ENCODE results near the gene L3MBTL4.
"Not testable (repeated sequence)": the region's sequence is repeated elsewhere in the genome, so short reads cannot be mapped to it uniquely, and the experiment has no call there.

Gene L3MBTL4

GRCh38 chr18:6155707-6156106 is 259.0 kb downstream of the L3MBTL4 start:
- no CpG with 5 or more reads among the region's 2 CpGs for WGBS (ENCODE audit: insufficient coverage)
- Histone ChIP-seq H3K36me3 (ENCODE audit: control insufficient read depth in 4 of 4, insufficient read depth in 4 of 4, low read length in 3 of 4) (peaks cover 0 to 12% (median 6%) of the 10 kb centered on the region in 4 experiments), H3K9me3 (ENCODE audit: control extremely low read depth in 1 of 5, control insufficient read depth in 4 of 5, insufficient read depth in 2 of 5, low read depth in 1 of 5, low read length in 4 of 5) (peaks cover 0 to 9% (median 0%) of the 10 kb centered on the region in 5 experiments), H3K27me3 (replicated peaks in 2 of 5; ENCODE audit: control insufficient read depth in 4 of 5, insufficient read depth in 5 of 5, low read length in 4 of 5) (no peaks in the 10 kb centered on the region), H3K4me1 (ENCODE audit: control extremely low read depth in 1 of 4, control insufficient read depth in 4 of 4, insufficient read depth in 4 of 4, low read length in 3 of 4) (no peaks in the 10 kb centered on the region), H3K27ac (ENCODE audit: insufficient read depth in 1 of 2, low read depth in 1 of 2, low read length in 2 of 2, poor library complexity in 1 of 2, severe bottlenecking in 2 of 2) (no peak overlapping the region), H3K4me3 (ENCODE audit: control insufficient read depth in 1 of 7, extremely low read depth in 1 of 7, insufficient read depth in 4 of 7, low read depth in 2 of 7, low read length in 6 of 7) (no peak overlapping the region)
- DNase-seq = no peak
- POLR2A ChIA-PET = interaction anchor here (0.7 kb wide), 1 partner anchor 158 kb away, joined by 3 read pairs; no protein-coding TSS in a partner anchor
- CTCF ChIA-PET = no interaction called here

GRCh38 chr18:6150430-6150829 is 264.3 kb downstream of the L3MBTL4 start:
- H3K27me3 ChIP-seq (replicated peaks in 2 of 5; ENCODE audit: control insufficient read depth in 4 of 5, insufficient read depth in 5 of 5, low read length in 4 of 5) = no peaks in the 10 kb centered on the region
- no peak overlapping the region for H3K4me3 ChIP-seq (ENCODE audit: control insufficient read depth in 1 of 7, extremely low read depth in 1 of 7, insufficient read depth in 4 of 7, low read depth in 2 of 7, low read length in 6 of 7)
- no peak overlapping the region for H3K27ac ChIP-seq (ENCODE audit: insufficient read depth in 1 of 2, low read depth in 1 of 2, low read length in 2 of 2, poor library complexity in 1 of 2, severe bottlenecking in 2 of 2)
- peaks cover 0 to 9% (median 0%) of the 10 kb centered on the region in 5 experiments for H3K9me3 ChIP-seq (ENCODE audit: control extremely low read depth in 1 of 5, control insufficient read depth in 4 of 5, insufficient read depth in 2 of 5, low read depth in 1 of 5, low read length in 4 of 5)
- ChIA-PET CTCF (no interaction called here), POLR2A (no interaction called here)
- 100% methylated on average over 3 of the region's 3 CpGs for WGBS (ENCODE audit: insufficient coverage)
- no peak for DNase-seq
- peaks cover 0 to 7% (median 2%) of the 10 kb centered on the region in 4 experiments for H3K36me3 ChIP-seq (ENCODE audit: control insufficient read depth in 4 of 4, insufficient read depth in 4 of 4, low read length in 3 of 4)
- no peaks in the 10 kb centered on the region for H3K4me1 ChIP-seq (ENCODE audit: control extremely low read depth in 1 of 4, control insufficient read depth in 4 of 4, insufficient read depth in 4 of 4, low read length in 3 of 4)

GRCh38 chr18:6146307-6146661 is 268.4 kb downstream of the L3MBTL4 start:
- Histone ChIP-seq H3K9me3 (ENCODE audit: control extremely low read depth in 1 of 5, control insufficient read depth in 4 of 5, insufficient read depth in 2 of 5, low read depth in 1 of 5, low read length in 4 of 5) (no peaks in the 10 kb centered on the region), H3K36me3 (ENCODE audit: control insufficient read depth in 4 of 4, insufficient read depth in 4 of 4, low read length in 3 of 4) (peaks cover 0 to 7% (median 2%) of the 10 kb centered on the region in 4 experiments), H3K4me3 (ENCODE audit: control insufficient read depth in 1 of 7, extremely low read depth in 1 of 7, insufficient read depth in 4 of 7, low read depth in 2 of 7, low read length in 6 of 7) (no peak overlapping the region), H3K27me3 (replicated peaks in 2 of 5; ENCODE audit: control insufficient read depth in 4 of 5, insufficient read depth in 5 of 5, low read length in 4 of 5) (no peaks in the 10 kb centered on the region), H3K4me1 (ENCODE audit: control extremely low read depth in 1 of 4, control insufficient read depth in 4 of 4, insufficient read depth in 4 of 4, low read length in 3 of 4) (no peaks in the 10 kb centered on the region), H3K27ac (ENCODE audit: insufficient read depth in 1 of 2, low read depth in 1 of 2, low read length in 2 of 2, poor library complexity in 1 of 2, severe bottlenecking in 2 of 2) (no peak overlapping the region)
- ChIA-PET POLR2A (no interaction called here), CTCF (no interaction called here)
- DNase-seq = no peak
- 99% methylated on average over 15 of the region's 16 CpGs for WGBS (ENCODE audit: insufficient coverage)

- DNase-seq = no peak
- H3K27me3 ChIP-seq (replicated peaks in 2 of 5; ENCODE audit: control insufficient read depth in 4 of 5, insufficient read depth in 5 of 5, low read length in 4 of 5) = no peaks in the 10 kb centered on the region
- ChIA-PET CTCF (no interaction called here), POLR2A (no interaction called here)
- no peak overlapping the region for H3K27ac ChIP-seq (ENCODE audit: insufficient read depth in 1 of 2, low read depth in 1 of 2, low read length in 2 of 2, poor library complexity in 1 of 2, severe bottlenecking in 2 of 2)
- no peak overlapping the region for H3K4me3 ChIP-seq (ENCODE audit: control insufficient read depth in 1 of 7, extremely low read depth in 1 of 7, insufficient read depth in 4 of 7, low read depth in 2 of 7, low read length in 6 of 7)
- no peaks in the 10 kb centered on the region for H3K4me1 ChIP-seq (ENCODE audit: control extremely low read depth in 1 of 4, control insufficient read depth in 4 of 4, insufficient read depth in 4 of 4, low read length in 3 of 4)
- WGBS (ENCODE audit: insufficient coverage) = 93% methylated on average over 16 of the region's 18 CpGs
- no peaks in the 10 kb centered on the region for H3K9me3 ChIP-seq (ENCODE audit: control extremely low read depth in 1 of 5, control insufficient read depth in 4 of 5, insufficient read depth in 2 of 5, low read depth in 1 of 5, low read length in 4 of 5)
- peaks cover 0 to 7% (median 2%) of the 10 kb centered on the region in 4 experiments for H3K36me3 ChIP-seq (ENCODE audit: control insufficient read depth in 4 of 4, insufficient read depth in 4 of 4, low read length in 3 of 4)
Measured at GRCh38 chr18:6145645-6146306, 268.9 kb downstream of the L3MBTL4 start.

- POLR2A ChIA-PET = no interaction called here
- WGBS (ENCODE audit: insufficient coverage) = 86% methylated on average over 2 of the region's 3 CpGs
- no peak overlapping the region for H3K4me3 ChIP-seq (ENCODE audit: control insufficient read depth in 1 of 7, extremely low read depth in 1 of 7, insufficient read depth in 4 of 7, low read depth in 2 of 7, low read length in 6 of 7)
- H3K27ac ChIP-seq (ENCODE audit: insufficient read depth in 1 of 2, low read depth in 1 of 2, low read length in 2 of 2, poor library complexity in 1 of 2, severe bottlenecking in 2 of 2) = no peak overlapping the region
- no peak for DNase-seq
- CTCF ChIA-PET = no interaction called here
- no peaks in the 10 kb centered on the region for H3K27me3 ChIP-seq (replicated peaks in 2 of 5; ENCODE audit: control insufficient read depth in 4 of 5, insufficient read depth in 5 of 5, low read length in 4 of 5)
- peaks cover 0 to 26% (median 5%) of the 10 kb centered on the region in 4 experiments for H3K36me3 ChIP-seq (ENCODE audit: control insufficient read depth in 4 of 4, insufficient read depth in 4 of 4, low read length in 3 of 4)
- H3K4me1 ChIP-seq (ENCODE audit: control extremely low read depth in 1 of 4, control insufficient read depth in 4 of 4, insufficient read depth in 4 of 4, low read length in 3 of 4) = no peaks in the 10 kb centered on the region
- H3K9me3 ChIP-seq (ENCODE audit: control extremely low read depth in 1 of 5, control insufficient read depth in 4 of 5, insufficient read depth in 2 of 5, low read depth in 1 of 5, low read length in 4 of 5) = peaks cover 0 to 19% (median 9%) of the 10 kb centered on the region in 5 experiments
Measured at GRCh38 chr18:6139007-6139406, 275.7 kb downstream of the L3MBTL4 start.

- DNase-seq; H3K27me3 ChIP-seq (replicated peaks in 2 of 5; ENCODE audit: control insufficient read depth in 4 of 5, insufficient read depth in 5 of 5, low read length in 4 of 5); H3K27ac ChIP-seq (ENCODE audit: insufficient read depth in 1 of 2, low read depth in 1 of 2, low read length in 2 of 2, poor library complexity in 1 of 2, severe bottlenecking in 2 of 2); POLR2A ChIA-PET; H3K4me1 ChIP-seq (ENCODE audit: control extremely low read depth in 1 of 4, control insufficient read depth in 4 of 4, insufficient read depth in 4 of 4, low read length in 3 of 4); H3K4me3 ChIP-seq (ENCODE audit: control insufficient read depth in 1 of 7, extremely low read depth in 1 of 7, insufficient read depth in 4 of 7, low read depth in 2 of 7, low read length in 6 of 7); CTCF ChIA-PET: not testable (repeated sequence)
- Histone ChIP-seq H3K36me3 (ENCODE audit: control insufficient read depth in 4 of 4, insufficient read depth in 4 of 4, low read length in 3 of 4) (peaks cover 0 to 27% (median 8%) of the 10 kb centered on the region in 4 experiments), H3K9me3 (ENCODE audit: control extremely low read depth in 1 of 5, control insufficient read depth in 4 of 5, insufficient read depth in 2 of 5, low read depth in 1 of 5, low read length in 4 of 5) (peaks cover 0 to 19% (median 9%) of the 10 kb centered on the region in 5 experiments)
- WGBS (ENCODE audit: insufficient coverage) = no CpG with 5 or more reads among the region's 1 CpG
Measured at GRCh38 chr18:6135901-6136300, 278.8 kb downstream of the L3MBTL4 start.

- CTCF ChIA-PET; H3K27me3 ChIP-seq (replicated peaks in 2 of 5; ENCODE audit: control insufficient read depth in 4 of 5, insufficient read depth in 5 of 5, low read length in 4 of 5); DNase-seq; H3K4me3 ChIP-seq (ENCODE audit: control insufficient read depth in 1 of 7, extremely low read depth in 1 of 7, insufficient read depth in 4 of 7, low read depth in 2 of 7, low read length in 6 of 7); H3K27ac ChIP-seq (ENCODE audit: insufficient read depth in 1 of 2, low read depth in 1 of 2, low read length in 2 of 2, poor library complexity in 1 of 2, severe bottlenecking in 2 of 2); H3K4me1 ChIP-seq (ENCODE audit: control extremely low read depth in 1 of 4, control insufficient read depth in 4 of 4, insufficient read depth in 4 of 4, low read length in 3 of 4); POLR2A ChIA-PET: not testable (repeated sequence)
- WGBS (ENCODE audit: insufficient coverage) = 90% methylated on average over 2 of the region's 2 CpGs
- Histone ChIP-seq H3K9me3 (ENCODE audit: control extremely low read depth in 1 of 5, control insufficient read depth in 4 of 5, insufficient read depth in 2 of 5, low read depth in 1 of 5, low read length in 4 of 5) (peaks cover 0 to 19% (median 9%) of the 10 kb centered on the region in 5 experiments), H3K36me3 (ENCODE audit: control insufficient read depth in 4 of 4, insufficient read depth in 4 of 4, low read length in 3 of 4) (peaks cover 0 to 27% (median 8%) of the 10 kb centered on the region in 4 experiments)
Measured at GRCh38 chr18:6135029-6135428, 279.7 kb downstream of the L3MBTL4 start.

Measured in common myeloid progenitor, CD34-positive (primary cell).